GM18873 (cell line): Measurements from ENCODE around the gene DERL3.

Experiments
- ATAC-seq: cut with Tn5 transposase; IDR thresholded peaks from one replicate; pipeline ENCODE4 v1.9.1; 2021; ENCODE audit warnings: mild to moderate bottlenecking, moderate library complexity, moderate number of reproducible peaks; ENCODE audit not compliant: unreplicated experiment, low FRiP score

Gene DERL3

GRCh38 chr22:23833017-23833751 is 5.6 kb downstream of the DERL3 start:
- no peak for ATAC-seq

GRCh38 chr22:23832226-23833016 is 6.4 kb downstream of the DERL3 start:
- ATAC-seq, result no peak

GRCh38 chr22:23831781-23832180 is 7.0 kb downstream of the DERL3 start:
- no peak for ATAC-seq

GRCh38 chr22:23831261-23831660 is 7.5 kb downstream of the DERL3 start:
- ATAC-seq, result no peak

GRCh38 chr22:23829845-23830372 is 8.9 kb downstream of the DERL3 start:
- ATAC-seq, result no peak

GRCh38 chr22:23828800-23829680 is 9.8 kb downstream of the DERL3 start:
- ATAC-seq, result no peak

GRCh38 chr22:23827351-23827995 is 11.3 kb downstream of the DERL3 start:
- ATAC-seq, result no peak

- ATAC-seq, result no peak
Observed at GRCh38 chr22:23826510-23827350, 12.1 kb downstream of the DERL3 start.

GRCh38 chr22:23825246-23825905 is 13.4 kb downstream of the DERL3 start:
- no peak for ATAC-seq

- no peak for ATAC-seq
Observed at GRCh38 chr22:23824476-23825245, 14.1 kb downstream of the DERL3 start.

GRCh38 chr22:23823331-23823791 is 15.4 kb downstream of the DERL3 start:
- no peak for ATAC-seq

GRCh38 chr22:23822101-23822671 is 16.6 kb downstream of the DERL3 start:
- no peak for ATAC-seq

- no peak for ATAC-seq
Observed at GRCh38 chr22:23820748-23821211, 18.0 kb downstream of the DERL3 start.

GRCh38 chr22:23818541-23818940 is 20.3 kb downstream of the DERL3 start:
- ATAC-seq, result no peak

- ATAC-seq, result no peak
Observed at GRCh38 chr22:23817146-23817545, 21.7 kb downstream of the DERL3 start.

GRCh38 chr22:23816156-23816976 is 22.4 kb downstream of the DERL3 start:
- ATAC-seq, result no peak
